ENCODE data around the gene HEPHL1. TPM values are rescaled to one million over a fixed set of nuclear protein-coding genes. Genes with fewer than 3 reads are reported as not detected.
A peak's percentile ranks its signal among the peaks of the same experiment; 100 is the strongest.

HEPHL1 gene
- polyA plus RNA-seq, 3 donors: not detected

- H3K27ac Mint-ChIP-seq: no peak overlapping the region
Observed at GRCh38 chr11:94145916-94146315, 124.8 kb downstream of the HEPHL1 start.

GRCh38 chr11:94147433-94147845 lies 126.3 kb downstream of the HEPHL1 start:
- peaks cover 3 to 7% of the 10 kb centered on the region in 2 donors for H3K36me3 Mint-ChIP-seq
- Histone ChIP-seq H3K9me3 (replicated peaks in 1 of 2; ENCODE audit: control insufficient read depth in 1 of 2, insufficient read depth in 1 of 2, low read length in 2 of 2) (no peaks in the 10 kb centered on the region), H3K36me3 (replicated peaks in 1 of 2; ENCODE audit: control insufficient read depth in 1 of 2, insufficient read depth in 2 of 2, low read length in 2 of 2) (peaks cover 0 to 8% of the 10 kb centered on the region in 2 donors), H3K27me3 (ENCODE audit: control insufficient read depth in 2 of 2, insufficient read depth in 2 of 2, low read length in 2 of 2) (no peaks in the 10 kb centered on the region), H3K79me2 (ENCODE audit: insufficient read depth, low read length) (peaks cover 99% of the 10 kb centered on the region), H3K4me1 (ENCODE audit: control insufficient read depth in 1 of 2, insufficient read depth in 2 of 2, low read length in 2 of 2) (peaks cover 25 to 27% of the 10 kb centered on the region in 2 donors), H3K27ac (ENCODE audit: low read depth in 1 of 2, low read length in 2 of 2) (no peak overlapping the region), H3K4me2 (replicated peaks; ENCODE audit: extremely low read depth, low read length, poor library complexity, severe bottlenecking) (no peak overlapping the region), H3K9ac (ENCODE audit: insufficient read depth, low read length, poor library complexity, severe bottlenecking) (no peak overlapping the region), H4K20me1 (ENCODE audit: insufficient read depth, low read length) (peaks cover 97% of the 10 kb centered on the region), H3K4me3 (replicated peaks in 1 of 3; ENCODE audit: low read depth in 2 of 3, low read length in 3 of 3) (no peak overlapping the region), H2AFZ (ENCODE audit: insufficient read depth, low read depth, low read length, poor library complexity, severe bottlenecking) (no peak overlapping the region)
- DNase-seq: no peak
- peaks cover 63% of the 10 kb centered on the region for H3K4me1 Mint-ChIP-seq
- no peaks in the 10 kb centered on the region for H3K9me3 Mint-ChIP-seq
- intact Hi-C loops (cut with micrococcal nuclease): no loop called here
- H3K27ac Mint-ChIP-seq: peak overlapping the region in 1 of 7 donors; percentile 31
- 24% methylated on average over 2 of the region's 9 CpGs for WGBS (ENCODE audit: insufficient coverage)
- H3K4me3 Mint-ChIP-seq: no peak overlapping the region
- no peak for TF ChIP-seq CTCF (IDR thresholded peaks at IDR 0.05)
- no peaks in the 10 kb centered on the region for H3K27me3 Mint-ChIP-seq (ENCODE audit: low read depth in 3 of 3)

More at GRCh38 chr11:94145916-94146315, 124.8 kb downstream of the HEPHL1 start:
- peaks cover 20 to 22% of the 10 kb centered on the region in 2 donors for H3K4me1 ChIP-seq (ENCODE audit: control insufficient read depth in 1 of 2, insufficient read depth in 2 of 2, low read length in 2 of 2)
- peaks cover 99% of the 10 kb centered on the region for H3K79me2 ChIP-seq (ENCODE audit: insufficient read depth, low read length)
- intact Hi-C loops (cut with micrococcal nuclease): no loop called here
- no peak overlapping the region for H3K4me3 Mint-ChIP-seq
- TF ChIP-seq CTCF (IDR thresholded peaks at IDR 0.05): no peak
- WGBS (ENCODE audit: insufficient coverage): 100% methylated on average over 1 of the region's 4 CpGs
- H3K9me3 Mint-ChIP-seq: no peaks in the 10 kb centered on the region
- no peak overlapping the region for H3K4me3 ChIP-seq (replicated peaks in 1 of 3; ENCODE audit: low read depth in 2 of 3, low read length in 3 of 3)
- H4K20me1 ChIP-seq (ENCODE audit: insufficient read depth, low read length): peaks cover 97% of the 10 kb centered on the region
- no peak overlapping the region for H3K27ac ChIP-seq (ENCODE audit: low read depth in 1 of 2, low read length in 2 of 2)
- peaks cover 3 to 10% of the 10 kb centered on the region in 2 donors for H3K36me3 Mint-ChIP-seq
- no peaks in the 10 kb centered on the region for H3K27me3 ChIP-seq (ENCODE audit: control insufficient read depth in 2 of 2, insufficient read depth in 2 of 2, low read length in 2 of 2)
- H3K27me3 Mint-ChIP-seq (ENCODE audit: low read depth in 3 of 3): no peaks in the 10 kb centered on the region
- H3K4me2 ChIP-seq (replicated peaks; ENCODE audit: extremely low read depth, low read length, poor library complexity, severe bottlenecking): no peak overlapping the region
- no peaks in the 10 kb centered on the region for H3K9me3 ChIP-seq (replicated peaks in 1 of 2; ENCODE audit: control insufficient read depth in 1 of 2, insufficient read depth in 1 of 2, low read length in 2 of 2)
- DNase-seq: no peak
- no peak overlapping the region for H2AFZ ChIP-seq (ENCODE audit: insufficient read depth, low read depth, low read length, poor library complexity, severe bottlenecking)
- H3K4me1 Mint-ChIP-seq: peaks cover 56% of the 10 kb centered on the region
- H3K36me3 ChIP-seq (replicated peaks in 1 of 2; ENCODE audit: control insufficient read depth in 1 of 2, insufficient read depth in 2 of 2, low read length in 2 of 2): peaks cover 0 to 8% of the 10 kb centered on the region in 2 donors
- no peak overlapping the region for H3K9ac ChIP-seq (ENCODE audit: insufficient read depth, low read length, poor library complexity, severe bottlenecking)

All from CD14-positive monocyte (primary cell).